Measurements from ENCODE around the gene RPS24. TPM values are rescaled to one million over a fixed set of nuclear protein-coding genes. Genes with fewer than 3 reads are reported as not detected.
A peak's percentile ranks its signal among the peaks of the same experiment; 100 is the strongest.

Gene RPS24
- total and polyA plus RNA-seq, 9 of the 15 experiments (the other 6 are each of a cell fraction or from before 2014, with no cell fraction given) = 1,947 to 7,307 (median 5,944) TPM

DNA sequence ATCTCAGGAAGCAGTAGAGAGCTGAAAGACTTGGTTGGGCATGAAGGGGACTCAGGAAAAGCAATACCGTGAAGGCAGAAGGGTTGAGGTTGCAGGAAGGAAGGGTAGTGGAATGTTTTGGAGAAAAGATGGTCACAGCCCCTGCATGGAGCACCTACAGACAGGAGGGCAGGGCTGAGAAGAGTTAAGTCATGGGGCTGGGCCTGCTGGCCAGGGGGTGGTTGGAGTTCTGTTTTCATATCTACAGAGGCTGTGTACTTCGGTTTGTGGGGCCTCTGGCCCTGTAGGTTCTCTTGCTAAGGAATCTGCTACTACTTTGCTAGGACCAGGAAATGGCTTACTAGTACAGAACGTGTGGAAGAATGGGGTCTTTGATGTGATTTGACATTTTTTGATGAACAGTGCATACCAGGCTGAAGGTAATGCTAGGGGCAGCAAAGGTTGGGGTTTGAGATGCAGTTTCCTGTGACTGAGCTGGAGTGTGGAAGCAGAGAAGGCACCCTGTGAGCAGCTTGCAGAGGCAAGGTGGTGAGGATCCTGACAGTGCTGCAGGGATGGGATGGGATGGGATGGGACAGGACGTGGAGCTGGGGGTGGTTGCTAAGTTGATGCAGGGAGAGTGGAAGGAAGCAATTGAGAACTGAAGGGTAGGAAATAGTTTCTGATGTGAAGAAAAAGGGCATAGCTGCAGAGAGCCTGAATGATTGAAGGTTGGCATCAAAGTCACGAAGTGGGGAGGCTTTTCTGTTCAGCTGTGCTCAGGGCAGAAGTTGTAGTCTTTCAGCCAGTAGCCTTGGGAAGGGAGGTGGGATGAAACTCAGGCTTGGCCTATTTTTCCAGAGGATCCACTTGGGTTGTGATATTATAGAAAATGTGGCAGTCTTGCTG lies 7.8 kb downstream of the RPS24 start:
- FAIRE-seq (no peak), DNase-seq (ENCODE audit: extremely low read depth in 1 of 4, low spot score in 3 of 4) (peak in 1 of 4 experiments; percentile 33), ATAC-seq (peak; percentile 43)
- Histone ChIP-seq H3K9ac (ENCODE audit: insufficient read depth in 1 of 2, low read depth in 2 of 2, low read length in 2 of 2) (peak overlapping the region in 1 of 2 experiments; percentile 53; a peak in 1 of 4 replicates), H3K9me3 (replicated peaks; ENCODE audit: control insufficient read depth, insufficient read depth, low read depth, low read length) (no peaks in the 10 kb centered on the region), H3K4me3 (no peak overlapping the region), H2AFZ (ENCODE audit: low read depth, low read length) (no peak overlapping the region), H3K36me3 (ENCODE audit: control insufficient read depth, insufficient read depth, low read length) (peaks cover 64% of the 10 kb centered on the region), H3K27ac (ENCODE audit: extremely low read depth, low read depth, low read length) (peak overlapping the region; percentile 20), H3K4me2 (ENCODE audit: insufficient read depth, low read length) (no peak overlapping the region), H3K27me3 (ENCODE audit: control insufficient read depth in 2 of 2, insufficient read depth in 2 of 2, low read length in 2 of 2) (no peaks in the 10 kb centered on the region), H3K4me1 (replicated peaks in 1 of 2; ENCODE audit: control insufficient read depth in 2 of 2, insufficient read depth in 2 of 2, low read length in 2 of 2) (peaks cover 17 to 59% of the 10 kb centered on the region in 2 experiments; a peak in 4 of 5 replicates), H3K79me2 (ENCODE audit: control insufficient read depth, insufficient read depth, low read length) (peaks cover 55% of the 10 kb centered on the region), H4K20me1 (replicated peaks; ENCODE audit: control insufficient read depth, insufficient read depth, low read length) (peaks cover 77% of the 10 kb centered on the region), H3K9me1 (ENCODE audit: control insufficient read depth, insufficient read depth, low read length) (peaks cover 13% of the 10 kb centered on the region)
- in situ Hi-C loops (cut with MboI) = loop anchor here (25.0 kb wide), 1 partner anchor 1146 kb away; no protein-coding TSS in a partner anchor
- 67% methylated on average over 5 of the region's 5 CpGs for WGBS (ENCODE audit: insufficient coverage, low coverage, missing lambda C conversion rate)
- POLR2A ChIA-PET = interaction anchor here (0.6 to 1.7 kb wide), 6 partner anchors 12 to 736 kb away, joined by 3 to 5 read pairs (median 3); no protein-coding TSS in a partner anchor
- TSS peak; percentile 0 for BruUV-seq (replicated peaks)
- intact Hi-C loops (cut with micrococcal nuclease) = loop anchor here (2.0 to 10.0 kb wide), 2 partner anchors 163 to 261 kb away; no protein-coding TSS in a partner anchor
- CTCF ChIA-PET (ENCODE audit: low intra/inter-chr PET ratio) = no interaction called here
- TF ChIP-seq ARID2 (IDR thresholded peaks at IDR 0.05) = 0 out of 2 replicates have a peak, but pooled peaks have one; percentile 14
- TF ChIP-seq EWSR1 (IDR thresholded peaks at IDR 0.05; ENCODE audit: borderline replicate concordance, low read depth, partially characterized antibody) = peak; percentile 92
- TF ChIP-seq SP1 (CRISPR knock-in tag; IDR thresholded peaks at IDR 0.05) = 0 out of 2 replicates have a peak, but pooled peaks have one; percentile 20
- TF ChIP-seq ZZZ3 (IDR thresholded peaks at IDR 0.05) = no peak
- TF ChIP-seq, protein P1, sequence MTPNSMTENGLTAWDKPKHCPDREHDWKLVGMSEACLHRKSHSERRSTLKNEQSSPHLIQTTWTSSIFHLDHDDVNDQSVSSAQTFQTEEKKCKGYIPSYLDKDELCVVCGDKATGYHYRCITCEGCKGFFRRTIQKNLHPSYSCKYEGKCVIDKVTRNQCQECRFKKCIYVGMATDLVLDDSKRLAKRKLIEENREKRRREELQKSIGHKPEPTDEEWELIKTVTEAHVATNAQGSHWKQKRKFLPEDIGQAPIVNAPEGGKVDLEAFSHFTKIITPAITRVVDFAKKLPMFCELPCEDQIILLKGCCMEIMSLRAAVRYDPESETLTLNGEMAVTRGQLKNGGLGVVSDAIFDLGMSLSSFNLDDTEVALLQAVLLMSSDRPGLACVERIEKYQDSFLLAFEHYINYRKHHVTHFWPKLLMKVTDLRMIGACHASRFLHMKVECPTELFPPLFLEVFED (CRISPR knock-in tag; conservative IDR thresholded peaks at IDR 0.05) = peak; percentile 92
- 0 out of 4 replicates have a peak, but pooled peaks of 1 of the 2 experiments have one; percentile 20 for TF ChIP-seq SIN3A (IDR thresholded peaks at IDR 0.05; ENCODE audit: borderline replicate concordance in 2 of 2, control insufficient read depth in 1 of 2, low read depth in 2 of 2, low read length in 2 of 2)
- TF ChIP-seq, protein P2, sequence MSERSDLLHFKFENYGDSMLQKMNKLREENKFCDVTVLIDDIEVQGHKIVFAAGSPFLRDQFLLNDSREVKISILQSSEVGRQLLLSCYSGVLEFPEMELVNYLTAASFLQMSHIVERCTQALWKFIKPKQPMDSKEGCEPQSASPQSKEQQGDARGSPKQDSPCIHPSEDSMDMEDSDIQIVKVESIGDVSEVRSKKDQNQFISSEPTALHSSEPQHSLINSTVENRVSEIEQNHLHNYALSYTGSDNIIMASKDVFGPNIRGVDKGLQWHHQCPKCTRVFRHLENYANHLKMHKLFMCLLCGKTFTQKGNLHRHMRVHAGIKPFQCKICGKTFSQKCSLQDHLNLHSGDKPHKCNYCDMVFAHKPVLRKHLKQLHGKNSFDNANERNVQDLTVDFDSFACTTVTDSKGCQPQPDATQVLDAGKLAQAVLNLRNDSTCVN (CRISPR knock-in tag; IDR thresholded peaks at IDR 0.05) = 0 out of 2 replicates have a peak, but pooled peaks have one; percentile 55
- peak; percentile 35; the same call in 1 of the 2 replicates for TF ChIP-seq POLR2G (IDR thresholded peaks at IDR 0.05; ENCODE audit: low read depth, low read length)
- 0 out of 4 replicates have a peak, but pooled peaks of 1 of the 2 experiments have one; percentile 21 for TF ChIP-seq MAZ (CRISPR knock-in tag; conservative IDR thresholded peaks at IDR 0.05 in 1 of 2, IDR thresholded peaks at IDR 0.05 in 1 of 2)
- TF ChIP-seq, protein P3, sequence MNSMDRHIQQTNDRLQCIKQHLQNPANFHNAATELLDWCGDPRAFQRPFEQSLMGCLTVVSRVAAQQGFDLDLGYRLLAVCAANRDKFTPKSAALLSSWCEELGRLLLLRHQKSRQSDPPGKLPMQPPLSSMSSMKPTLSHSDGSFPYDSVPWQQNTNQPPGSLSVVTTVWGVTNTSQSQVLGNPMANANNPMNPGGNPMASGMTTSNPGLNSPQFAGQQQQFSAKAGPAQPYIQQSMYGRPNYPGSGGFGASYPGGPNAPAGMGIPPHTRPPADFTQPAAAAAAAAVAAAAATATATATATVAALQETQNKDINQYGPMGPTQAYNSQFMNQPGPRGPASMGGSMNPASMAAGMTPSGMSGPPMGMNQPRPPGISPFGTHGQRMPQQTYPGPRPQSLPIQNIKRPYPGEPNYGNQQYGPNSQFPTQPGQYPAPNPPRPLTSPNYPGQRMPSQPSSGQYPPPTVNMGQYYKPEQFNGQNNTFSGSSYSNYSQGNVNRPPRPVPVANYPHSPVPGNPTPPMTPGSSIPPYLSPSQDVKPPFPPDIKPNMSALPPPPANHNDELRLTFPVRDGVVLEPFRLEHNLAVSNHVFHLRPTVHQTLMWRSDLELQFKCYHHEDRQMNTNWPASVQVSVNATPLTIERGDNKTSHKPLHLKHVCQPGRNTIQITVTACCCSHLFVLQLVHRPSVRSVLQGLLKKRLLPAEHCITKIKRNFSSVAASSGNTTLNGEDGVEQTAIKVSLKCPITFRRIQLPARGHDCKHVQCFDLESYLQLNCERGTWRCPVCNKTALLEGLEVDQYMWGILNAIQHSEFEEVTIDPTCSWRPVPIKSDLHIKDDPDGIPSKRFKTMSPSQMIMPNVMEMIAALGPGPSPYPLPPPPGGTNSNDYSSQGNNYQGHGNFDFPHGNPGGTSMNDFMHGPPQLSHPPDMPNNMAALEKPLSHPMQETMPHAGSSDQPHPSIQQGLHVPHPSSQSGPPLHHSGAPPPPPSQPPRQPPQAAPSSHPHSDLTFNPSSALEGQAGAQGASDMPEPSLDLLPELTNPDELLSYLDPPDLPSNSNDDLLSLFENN (IDR thresholded peaks at IDR 0.05; ENCODE audit: low read depth in 2 of 2, low read length in 2 of 2) = 0 out of 4 replicates have a peak, but pooled peaks of 1 of the 2 experiments have one; percentile 13
- peak; percentile 55 for TF ChIP-seq POLR2AphosphoS2 (IDR thresholded peaks at IDR 0.05; ENCODE audit: low read length)
- 0 out of 2 replicates have a peak, but pooled peaks have one; percentile 12 for TF ChIP-seq DPF2 (IDR thresholded peaks at IDR 0.05)

All from K562 (cell line).